HG02571 (cell line): ENCODE measurements around the gene ZDHHC12.

ENCODE experiments used
- ATAC-seq: cut with Tn5 transposase; IDR thresholded peaks from one replicate; pipeline ENCODE4 v1.9.1; 2021; ENCODE audit warnings: mild to moderate bottlenecking, moderate library complexity; ENCODE audit not compliant: unreplicated experiment

The ZDHHC12 gene

GRCh38 chr9:128731093-128731492 is 7.2 kb upstream of the ZDHHC12 start:
- no peak for ATAC-seq

GRCh38 chr9:128729766-128730517 is 6.0 kb upstream of the ZDHHC12 start:
- ATAC-seq, result no peak

- no peak for ATAC-seq
Measured at GRCh38 chr9:128729302-128729701, 5.4 kb upstream of the ZDHHC12 start.

GRCh38 chr9:128728298-128728697 is 4.4 kb upstream of the ZDHHC12 start:
- ATAC-seq, result no peak

GRCh38 chr9:128727640-128728248 is 3.8 kb upstream of the ZDHHC12 start:
- no peak for ATAC-seq

- ATAC-seq, result no peak
Measured at GRCh38 chr9:128724744-128725211, 851 bp upstream of the ZDHHC12 start.

- ATAC-seq, result no peak
Measured at GRCh38 chr9:128723352-128723865, 518 bp downstream of the ZDHHC12 start.

GRCh38 chr9:128722380-128723351 is 1.3 kb downstream of the ZDHHC12 start:
- no peak for ATAC-seq

- no peak for ATAC-seq
Measured at GRCh38 chr9:128721487-128722010, 2.4 kb downstream of the ZDHHC12 start.

GRCh38 chr9:128720841-128721486 is 3.0 kb downstream of the ZDHHC12 start:
- ATAC-seq, result no peak

- ATAC-seq, result no peak
Measured at GRCh38 chr9:128719919-128720605, 3.9 kb downstream of the ZDHHC12 start.

- no peak for ATAC-seq
Measured at GRCh38 chr9:128718475-128718874, 5.5 kb downstream of the ZDHHC12 start.

- ATAC-seq, result no peak
Measured at GRCh38 chr9:128718047-128718446, 5.9 kb downstream of the ZDHHC12 start.

GRCh38 chr9:128716581-128717254 is 7.2 kb downstream of the ZDHHC12 start:
- ATAC-seq, result no peak

- ATAC-seq, result no peak
Measured at GRCh38 chr9:128715436-128715750, 8.5 kb downstream of the ZDHHC12 start.

GRCh38 chr9:128714586-128715435 is 9.1 kb downstream of the ZDHHC12 start:
- no peak for ATAC-seq

- no peak for ATAC-seq
Measured at GRCh38 chr9:128713941-128714573, 9.9 kb downstream of the ZDHHC12 start.

GRCh38 chr9:128713411-128713780 is 10.5 kb downstream of the ZDHHC12 start:
- no peak for ATAC-seq
